ENCODE measurements around the gene MIPEP.
A peak's percentile ranks its signal among the peaks of the same experiment; 100 is the strongest.

Gene MIPEP

DNA sequence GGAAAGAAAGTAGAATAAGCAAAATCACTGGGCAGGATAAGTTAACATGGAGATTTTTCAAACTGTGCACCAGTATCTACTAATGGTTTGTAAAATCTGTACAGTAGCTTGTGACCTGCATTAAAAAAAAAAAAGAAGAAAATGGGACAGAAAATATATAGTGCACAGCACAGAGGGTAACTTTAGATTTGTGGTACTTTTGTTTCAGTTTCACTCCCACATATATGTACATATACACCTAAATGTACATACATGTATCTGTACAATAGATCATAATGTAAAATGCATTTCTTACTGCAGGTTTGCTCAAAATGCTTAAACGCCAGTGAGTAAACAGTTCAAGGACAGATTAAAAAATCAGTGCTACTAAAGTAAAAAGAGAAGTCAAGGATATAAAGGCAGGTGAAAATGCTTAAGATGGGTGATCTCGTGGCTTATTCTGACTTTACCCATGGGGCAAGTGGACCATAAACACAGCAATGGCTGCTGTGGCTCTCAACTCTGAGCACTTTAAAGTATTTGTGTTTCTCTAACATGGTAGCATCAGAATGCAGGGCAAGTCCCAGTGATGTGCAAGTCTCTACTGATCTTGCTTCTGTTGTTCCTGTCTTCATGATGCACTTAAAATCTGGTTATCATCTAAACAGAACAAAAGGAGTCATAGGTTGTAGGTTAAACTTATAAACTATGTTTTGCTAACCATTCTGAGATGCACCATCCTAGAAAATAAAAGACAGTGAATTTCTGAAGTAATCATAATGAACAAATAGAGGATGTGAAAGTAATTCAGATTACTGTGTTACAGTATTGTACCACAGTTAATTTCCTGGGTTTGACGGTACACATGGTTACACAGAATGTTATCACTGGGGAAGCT, 112.3 kb downstream of the MIPEP start:
- DNase-seq, result no peak

DNA sequence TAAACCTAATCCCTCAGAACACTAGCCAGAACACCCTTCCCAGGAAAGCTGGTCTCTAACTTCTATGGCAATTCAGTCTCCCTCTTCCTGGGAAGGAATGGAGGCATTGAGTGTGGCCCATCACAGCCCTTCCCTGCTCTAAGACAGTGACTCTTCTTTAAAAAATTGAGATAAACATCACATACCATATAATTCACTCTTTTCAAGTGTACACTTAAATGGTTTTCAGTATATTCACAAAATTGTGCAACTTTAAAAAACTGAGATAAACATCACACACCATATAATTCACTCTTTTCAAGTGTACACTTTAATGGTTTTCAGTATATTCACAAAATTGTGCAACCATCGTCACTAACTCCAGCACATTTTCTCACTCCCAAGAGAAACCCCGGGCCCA, 116.5 kb downstream of the MIPEP start:
- TF ChIP-seq GATA1 (IDR thresholded peaks at IDR 0.05; ENCODE audit: low read depth, low read length), result no peak
- no peak for TF ChIP-seq POLR2A (IDR thresholded peaks at IDR 0.05; ENCODE audit: low read length)

More for the DNA sequence above, 112.3 kb downstream of the MIPEP start:
- TF ChIP-seq GATA1 (IDR thresholded peaks at IDR 0.05; ENCODE audit: low read depth, low read length), result no peak
- TF ChIP-seq POLR2A (IDR thresholded peaks at IDR 0.05; ENCODE audit: low read length), result no peak

DNA sequence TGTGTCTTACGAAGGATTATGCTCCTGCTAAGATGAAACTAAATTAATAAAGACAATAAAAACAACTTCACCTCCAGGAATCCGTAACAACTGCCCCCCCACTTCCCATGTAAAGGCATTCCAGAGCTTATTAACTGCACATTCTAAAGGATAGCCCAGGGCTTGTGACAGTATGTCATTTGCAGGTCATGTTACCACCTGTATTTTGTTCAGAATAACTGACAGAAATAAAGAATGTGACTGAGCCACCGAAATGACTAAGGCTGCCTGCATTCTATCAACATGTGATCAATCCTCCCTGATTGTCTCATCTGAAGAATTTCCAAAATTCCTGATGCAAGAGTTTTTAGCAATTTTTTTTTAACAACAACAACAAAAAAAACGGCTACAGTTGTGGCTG, 117.2 kb downstream of the MIPEP start:
- TF ChIP-seq POLR2A (IDR thresholded peaks at IDR 0.05; ENCODE audit: low read length), result no peak
- TF ChIP-seq GATA1 (IDR thresholded peaks at IDR 0.05; ENCODE audit: low read depth, low read length), result no peak

More for the DNA sequence above, 116.5 kb downstream of the MIPEP start:
- DNase-seq, result no peak

DNA sequence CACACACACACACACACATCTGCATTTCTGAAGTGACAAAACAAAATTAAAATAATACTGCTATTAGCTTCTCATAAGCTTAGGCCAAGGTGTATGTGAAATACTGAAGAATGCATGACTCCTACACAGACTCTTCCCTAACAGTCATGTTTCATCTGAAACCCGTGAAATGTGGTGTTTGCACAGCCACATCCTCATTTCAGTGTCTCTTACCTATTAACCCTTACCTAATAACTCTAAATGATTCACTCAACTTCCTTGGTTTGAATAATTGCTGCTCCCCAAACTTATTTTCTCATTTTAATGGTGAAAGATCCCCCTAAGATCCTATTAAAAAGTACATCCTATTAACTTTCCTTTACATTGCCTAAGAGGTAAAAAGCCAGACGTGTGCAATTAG, 117.6 kb downstream of the MIPEP start:
- TF ChIP-seq GATA1 (IDR thresholded peaks at IDR 0.05; ENCODE audit: low read depth, low read length) (no peak), POLR2A (IDR thresholded peaks at IDR 0.05; ENCODE audit: low read length) (no peak)
- no peak for DNase-seq

More for the DNA sequence above, 117.2 kb downstream of the MIPEP start:
- no peak for DNase-seq

DNA sequence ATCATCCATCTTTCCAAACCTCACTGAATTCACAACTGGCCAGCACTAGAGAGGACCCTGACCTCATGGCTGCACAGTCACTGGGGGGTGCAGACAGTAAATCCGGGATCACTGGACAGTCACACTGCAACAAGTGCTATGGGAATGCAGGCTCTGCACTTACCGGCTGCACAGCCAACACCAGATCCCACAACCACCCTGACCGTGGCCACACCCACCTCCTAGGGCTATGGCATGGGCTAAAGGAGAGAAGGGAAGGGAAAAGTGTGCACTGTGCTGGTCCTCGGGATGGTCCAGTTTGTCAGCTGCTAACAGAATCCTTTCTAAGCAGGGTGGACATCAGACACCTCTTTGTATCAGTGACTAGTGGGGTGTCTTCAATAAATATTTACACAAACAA, 118.2 kb downstream of the MIPEP start:
- DNase-seq, result no peak
- no peak for TF ChIP-seq POLR2A (IDR thresholded peaks at IDR 0.05; ENCODE audit: low read length)
- no peak for TF ChIP-seq GATA1 (IDR thresholded peaks at IDR 0.05; ENCODE audit: low read depth, low read length)

DNA sequence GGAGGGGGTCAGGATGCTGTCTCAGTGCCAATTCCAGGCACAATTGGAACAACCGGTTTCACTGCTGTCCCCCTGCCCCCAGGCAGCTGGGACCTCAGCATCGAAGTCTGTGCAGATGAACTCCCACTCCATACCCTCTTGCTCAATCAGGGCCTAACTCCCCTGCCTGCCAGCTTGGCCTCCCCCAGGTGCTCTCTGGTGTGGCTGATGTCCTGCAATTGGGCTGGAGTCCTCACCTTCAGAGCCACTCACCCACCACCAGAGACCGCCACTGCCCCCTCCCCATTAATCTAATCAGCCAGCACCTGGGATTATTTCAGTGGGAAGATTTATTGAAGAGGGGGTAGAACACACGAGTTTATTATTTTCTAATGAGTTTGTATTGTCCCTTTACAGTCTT, 118.8 kb downstream of the MIPEP start:
- DNase-seq, result no peak
- TF ChIP-seq POLR2A (IDR thresholded peaks at IDR 0.05; ENCODE audit: low read length) (no peak), GATA1 (IDR thresholded peaks at IDR 0.05; ENCODE audit: low read depth, low read length) (no peak)

DNA sequence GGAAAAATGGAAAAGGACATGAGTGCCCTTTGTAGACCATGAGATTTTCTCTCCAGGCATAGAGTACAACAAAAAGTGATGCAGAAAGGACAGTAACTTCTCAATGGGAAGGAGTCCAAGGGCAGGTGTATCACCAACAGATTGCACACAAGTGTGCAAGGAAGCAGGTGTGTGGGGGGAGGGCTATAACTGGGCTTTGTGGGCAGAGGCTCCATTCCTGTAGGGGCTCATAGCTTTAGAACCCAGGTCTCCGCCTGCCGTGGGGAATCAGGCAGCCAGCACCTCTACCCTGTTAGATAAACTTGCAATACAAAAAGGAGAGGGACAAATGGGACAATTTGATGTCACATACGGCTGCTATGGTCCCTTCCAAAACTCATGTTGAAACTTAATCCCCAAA, 119.8 kb downstream of the MIPEP start:
- no peak for TF ChIP-seq POLR2A (IDR thresholded peaks at IDR 0.05; ENCODE audit: low read length)
- no peak for TF ChIP-seq GATA1 (IDR thresholded peaks at IDR 0.05; ENCODE audit: low read depth, low read length)
- DNase-seq, result no peak

DNA sequence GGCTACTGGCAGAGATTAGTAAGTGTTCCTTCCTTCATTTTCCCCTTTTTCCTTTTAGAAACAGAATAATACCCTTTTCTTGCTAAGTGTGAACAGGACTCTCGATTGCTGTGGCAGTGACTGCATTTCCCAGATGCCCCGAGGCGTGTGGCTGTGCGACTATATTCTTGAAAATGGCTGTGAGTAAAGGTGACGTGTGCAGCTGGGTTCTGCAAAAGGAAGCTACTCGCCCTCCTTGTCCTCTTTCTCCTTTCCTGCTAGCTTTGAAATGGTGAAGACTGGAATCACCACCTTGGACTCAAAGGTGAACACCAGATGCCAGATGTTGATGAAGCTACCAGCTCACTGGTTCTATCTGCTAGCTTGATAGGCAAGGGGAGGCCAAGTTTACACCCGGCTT, 121.4 kb downstream of the MIPEP start:
- DNase-seq, result no peak
- no peak for TF ChIP-seq POLR2A (IDR thresholded peaks at IDR 0.05; ENCODE audit: low read length)
- no peak for TF ChIP-seq GATA1 (IDR thresholded peaks at IDR 0.05; ENCODE audit: low read depth, low read length)

DNA sequence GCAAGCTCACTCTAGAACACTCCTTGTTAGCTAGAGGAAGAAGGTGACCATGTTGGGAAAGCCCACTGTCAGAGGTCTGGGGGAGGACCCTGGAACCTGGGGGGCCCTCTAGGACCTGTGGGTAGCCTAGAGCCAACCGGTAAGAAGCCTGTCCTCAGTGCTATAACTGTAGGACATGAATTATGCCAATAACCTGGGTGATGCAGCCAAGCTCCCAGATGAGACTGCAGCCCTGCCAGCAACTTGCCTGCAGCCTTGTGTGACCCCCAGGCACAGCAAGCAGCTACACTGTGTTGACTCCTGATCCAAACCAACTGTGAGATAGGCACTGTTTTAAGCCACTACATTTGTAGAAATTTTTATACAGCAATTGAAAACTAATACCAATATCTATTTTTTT, 122.3 kb downstream of the MIPEP start:
- DNase-seq, result peak in 1 of 2 experiments; percentile 18
- TF ChIP-seq POLR2A (IDR thresholded peaks at IDR 0.05; ENCODE audit: low read length), result no peak

DNA sequence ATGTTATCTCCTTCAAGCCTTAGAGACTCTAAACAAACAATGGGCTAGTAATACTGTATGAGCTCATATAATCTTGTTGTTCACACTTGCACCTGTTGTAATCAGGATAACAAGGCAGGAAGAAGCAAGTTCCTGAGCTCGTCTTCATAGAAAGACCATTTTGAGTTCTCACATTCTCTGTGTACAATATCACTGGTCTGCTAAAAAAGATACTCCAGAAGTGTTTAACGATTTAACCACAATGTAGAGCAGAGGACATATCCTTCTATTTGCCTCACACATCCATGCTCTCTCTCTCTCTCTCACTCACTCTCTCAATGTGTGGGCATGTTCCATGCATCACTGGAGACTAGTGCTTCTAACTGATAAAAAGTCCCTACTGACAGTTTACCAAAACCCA, 122.9 kb downstream of the MIPEP start:
- TF ChIP-seq POLR2A (IDR thresholded peaks at IDR 0.05; ENCODE audit: low read length) (no peak), GATA1 (IDR thresholded peaks at IDR 0.05; ENCODE audit: low read depth, low read length) (no peak)
- DNase-seq, result peak; percentile 19 to 65

DNA sequence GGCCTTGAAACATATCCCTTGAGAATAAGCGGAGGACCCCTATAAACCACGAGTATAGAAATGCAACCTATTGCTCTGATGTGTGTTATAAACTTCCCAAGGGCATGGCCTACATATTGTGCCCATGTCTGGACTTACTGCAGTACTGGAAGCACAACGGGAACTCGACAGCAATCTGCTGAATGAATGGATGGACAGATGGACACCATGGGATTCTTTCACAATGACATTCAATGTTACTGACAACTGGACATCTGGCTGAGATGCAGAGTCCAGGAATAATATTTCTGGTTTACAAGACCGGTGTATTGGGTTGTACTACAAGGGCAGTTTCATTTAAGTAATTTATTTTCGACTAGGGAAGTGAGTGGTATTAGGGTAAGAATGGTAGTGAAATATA, 123.7 kb downstream of the MIPEP start:
- no peak for DNase-seq
- TF ChIP-seq GATA1 (IDR thresholded peaks at IDR 0.05; ENCODE audit: low read depth, low read length) (no peak), POLR2A (IDR thresholded peaks at IDR 0.05; ENCODE audit: low read length) (no peak)

DNA sequence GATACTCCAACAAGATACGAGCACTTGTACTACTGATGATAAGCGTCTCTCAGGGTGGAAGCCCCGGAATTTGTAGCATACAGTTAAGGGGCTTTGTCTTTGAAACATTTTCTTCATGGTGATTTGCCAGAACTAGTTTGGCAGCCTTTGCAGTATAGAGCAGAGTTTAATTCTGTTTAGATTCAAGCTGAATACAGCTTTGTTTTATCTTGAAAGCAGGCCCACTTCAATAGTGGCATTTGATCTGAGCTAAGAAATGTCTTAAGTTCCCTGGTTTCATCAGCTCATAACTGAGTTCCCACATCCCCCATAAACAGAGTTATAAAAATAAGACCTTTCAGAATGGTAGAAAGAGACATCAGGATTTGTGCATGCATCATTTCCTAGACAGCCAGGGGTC, 125.9 kb downstream of the MIPEP start:
- TF ChIP-seq GATA1 (IDR thresholded peaks at IDR 0.05; ENCODE audit: low read depth, low read length) (no peak), POLR2A (IDR thresholded peaks at IDR 0.05; ENCODE audit: low read length) (no peak)
- DNase-seq, result peak; percentile 16 to 45

DNA sequence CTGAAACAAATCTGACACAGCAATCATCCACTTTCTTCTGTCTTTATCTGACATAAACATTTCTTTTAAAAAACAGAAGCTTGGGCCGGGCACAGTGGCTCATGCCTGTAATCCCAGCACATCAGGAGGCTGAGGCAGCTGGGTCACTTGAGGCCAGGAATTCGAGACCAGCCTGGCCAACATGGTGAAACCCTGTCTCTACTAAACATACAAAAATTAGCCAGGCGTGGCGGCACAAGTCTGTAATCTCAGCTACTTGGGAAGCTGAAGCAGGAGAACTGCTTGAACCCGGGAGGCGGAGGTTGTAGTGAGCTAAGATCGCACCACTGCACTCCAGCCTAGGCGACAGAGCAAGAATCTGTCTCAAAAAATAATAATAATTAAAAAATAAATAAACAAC, 127.4 kb downstream of the MIPEP start:
- peak in 1 of 2 experiments; percentile 30 for DNase-seq

DNA sequence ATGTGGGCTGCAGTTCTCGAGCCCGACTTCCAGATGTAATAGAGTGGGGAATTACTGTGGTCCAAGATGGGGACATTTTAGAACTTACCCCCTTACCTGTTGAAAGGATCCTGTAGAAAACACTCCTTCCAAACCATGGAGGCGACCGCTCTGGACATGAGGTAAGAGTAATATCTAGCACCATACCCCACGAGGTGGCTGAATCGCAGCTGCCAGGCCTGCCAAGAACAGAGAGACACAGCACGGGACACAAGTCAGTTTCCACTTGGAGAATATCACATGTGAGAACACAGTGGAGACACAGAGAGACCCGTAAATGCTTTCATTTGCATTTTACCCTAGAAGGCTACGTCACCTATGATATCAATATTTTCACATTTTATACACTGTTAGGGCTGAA, 129.2 kb downstream of the MIPEP start:
- no peak for TF ChIP-seq POLR2A (IDR thresholded peaks at IDR 0.05; ENCODE audit: low read length)
- no peak for TF ChIP-seq GATA1 (IDR thresholded peaks at IDR 0.05; ENCODE audit: low read depth, low read length)
- DNase-seq, result no peak

DNA sequence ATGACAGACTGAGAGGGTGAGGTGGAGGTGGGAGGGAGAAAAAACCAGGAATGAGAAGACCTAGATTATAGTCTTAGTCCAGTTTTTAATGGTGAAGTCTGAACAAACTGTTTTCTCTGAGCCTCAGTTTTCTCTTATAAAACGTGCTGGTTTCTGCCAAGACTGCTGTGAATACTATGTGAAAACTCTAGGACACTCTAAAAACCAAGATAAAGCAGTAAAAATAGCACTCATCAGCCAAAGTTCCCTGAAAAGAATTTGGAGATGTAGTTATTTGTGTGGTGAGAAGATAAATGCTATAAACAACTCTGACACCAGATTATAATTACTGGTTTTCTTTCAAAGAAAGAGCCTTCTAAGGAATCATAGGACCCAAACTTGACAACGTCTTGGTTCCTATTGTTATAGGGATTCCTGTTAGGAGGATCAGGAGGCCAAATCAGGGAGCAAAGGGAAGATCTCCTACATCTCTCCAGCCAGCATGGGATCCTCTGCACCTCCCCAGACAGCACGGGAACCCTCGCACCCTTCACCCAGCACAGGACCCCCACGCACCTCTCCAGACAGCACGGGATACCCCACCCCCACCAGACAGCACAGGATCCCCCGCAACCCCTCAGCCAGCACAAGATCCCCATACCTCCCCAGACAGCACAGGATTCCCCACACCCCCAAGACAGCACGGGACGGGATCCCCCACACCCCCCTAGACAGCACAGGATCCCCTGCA, 130.2 kb downstream of the MIPEP start:
- TF ChIP-seq GATA1 (IDR thresholded peaks at IDR 0.05; ENCODE audit: low read depth, low read length) (no peak), POLR2A (IDR thresholded peaks at IDR 0.05; ENCODE audit: low read length) (no peak)
- no peak for DNase-seq

All from erythroblast (primary cell).